Measurements from ENCODE around the gene GALNT9. TPM values are rescaled to one million over a fixed set of nuclear protein-coding genes. Genes with fewer than 3 reads are reported as not detected.

GALNT9 gene
- total RNA-seq, 1 experiment from 2014 or later, result not detected

DNA sequence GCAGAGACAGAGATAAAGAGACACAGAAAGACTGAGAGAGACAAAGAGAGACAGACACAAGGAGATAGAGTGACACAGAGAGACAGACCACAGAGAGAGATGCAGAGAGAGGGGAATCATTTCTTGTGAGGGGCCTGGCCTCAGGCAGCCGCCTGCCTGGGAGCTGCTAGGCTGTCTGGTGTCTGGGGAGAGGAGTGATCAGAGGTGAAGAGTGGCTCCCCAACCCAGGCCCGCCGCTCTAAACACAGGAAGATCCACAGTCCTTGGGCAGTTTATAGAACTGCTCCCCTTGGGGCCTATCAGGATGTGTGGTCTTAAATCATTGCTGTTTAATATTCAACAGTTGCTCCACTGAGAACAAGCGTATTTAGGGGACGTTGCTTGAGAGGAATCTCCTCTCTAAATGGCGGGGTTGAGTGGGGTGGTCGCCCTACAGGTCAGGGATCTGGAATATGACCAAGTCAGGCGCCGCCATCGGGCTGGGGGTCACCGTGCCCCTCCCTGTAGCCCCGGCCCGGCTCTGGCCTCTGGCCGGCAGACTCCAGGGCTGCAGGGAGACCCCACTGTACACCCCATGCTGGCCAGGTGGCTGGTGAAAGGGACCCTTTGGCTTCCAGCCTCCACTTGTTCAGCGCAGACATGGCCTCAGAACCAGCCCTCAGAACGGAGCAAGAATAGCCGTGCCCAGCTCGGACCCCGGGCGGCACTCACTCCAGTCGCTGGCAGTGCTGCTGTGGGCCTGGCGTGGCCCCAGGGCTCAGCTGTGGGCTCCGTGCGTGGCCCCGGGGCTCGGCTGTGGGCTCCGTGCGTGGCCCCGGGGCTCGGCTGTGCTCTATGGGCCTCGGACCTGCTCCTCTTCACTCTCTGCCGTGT lies 89.4 kb downstream of the GALNT9 start:
- Histone ChIP-seq H3K4me2 (ENCODE audit: low read depth, low read length, poor library complexity, severe bottlenecking) (no peak overlapping the region), H4K20me1 (ENCODE audit: insufficient read depth, low read depth, low read length) (no peaks in the 10 kb centered on the region), H3K36me3 (ENCODE audit: insufficient read depth, low read length) (no peaks in the 10 kb centered on the region), H2AFZ (ENCODE audit: low read length) (no peak overlapping the region), H3K27ac (ENCODE audit: low read length) (no peak overlapping the region), H3K27me3 (ENCODE audit: low read length) (no peaks in the 10 kb centered on the region), H3K4me1 (ENCODE audit: low read length) (no peaks in the 10 kb centered on the region), H3K79me2 (ENCODE audit: low read length) (no peaks in the 10 kb centered on the region), H3K9ac (ENCODE audit: low read length) (no peak overlapping the region), H3K9me3 (ENCODE audit: low read length) (peaks cover 2% of the 10 kb centered on the region; the same call in 1 of the 2 replicates), H3K9me2 (replicated peaks; ENCODE audit: insufficient read depth, low read length) (no peaks in the 10 kb centered on the region), H3K4me3 (ENCODE audit: low read length) (no peak overlapping the region)
- DNase-seq, result no peak

GRCh38 chr12:132239392-132239791 lies 90.0 kb downstream of the GALNT9 start:
- Histone ChIP-seq H3K9me2 (replicated peaks; ENCODE audit: insufficient read depth, low read length) (no peaks in the 10 kb centered on the region), H3K79me2 (ENCODE audit: low read length) (no peaks in the 10 kb centered on the region), H3K9me3 (ENCODE audit: low read length) (peaks cover 2% of the 10 kb centered on the region; the same call in 1 of the 2 replicates), H2AFZ (ENCODE audit: low read length) (no peak overlapping the region), H3K9ac (ENCODE audit: low read length) (no peak overlapping the region), H3K4me1 (ENCODE audit: low read length) (no peaks in the 10 kb centered on the region), H3K4me3 (ENCODE audit: low read length) (no peak overlapping the region), H3K36me3 (ENCODE audit: insufficient read depth, low read length) (no peaks in the 10 kb centered on the region), H4K20me1 (ENCODE audit: insufficient read depth, low read depth, low read length) (no peaks in the 10 kb centered on the region), H3K27me3 (ENCODE audit: low read length) (no peaks in the 10 kb centered on the region), H3K4me2 (ENCODE audit: low read depth, low read length, poor library complexity, severe bottlenecking) (no peak overlapping the region), H3K27ac (ENCODE audit: low read length) (no peak overlapping the region)
- DNase-seq, result no peak

GRCh38 chr12:132238884-132239283 lies 90.5 kb downstream of the GALNT9 start:
- no peaks in the 10 kb centered on the region for H3K36me3 ChIP-seq (ENCODE audit: insufficient read depth, low read length)
- no peaks in the 10 kb centered on the region for H3K9me2 ChIP-seq (replicated peaks; ENCODE audit: insufficient read depth, low read length)
- no peak for DNase-seq
- H3K9me3 ChIP-seq (ENCODE audit: low read length), result peaks cover 2% of the 10 kb centered on the region; the same call in 1 of the 2 replicates
- H3K79me2 ChIP-seq (ENCODE audit: low read length), result no peaks in the 10 kb centered on the region
- no peak overlapping the region for H3K27ac ChIP-seq (ENCODE audit: low read length)
- H3K4me2 ChIP-seq (ENCODE audit: low read depth, low read length, poor library complexity, severe bottlenecking), result no peak overlapping the region
- no peaks in the 10 kb centered on the region for H4K20me1 ChIP-seq (ENCODE audit: insufficient read depth, low read depth, low read length)
- no peaks in the 10 kb centered on the region for H3K4me1 ChIP-seq (ENCODE audit: low read length)
- no peaks in the 10 kb centered on the region for H3K27me3 ChIP-seq (ENCODE audit: low read length)
- H2AFZ ChIP-seq (ENCODE audit: low read length), result no peak overlapping the region
- H3K4me3 ChIP-seq (ENCODE audit: low read length), result no peak overlapping the region
- no peak overlapping the region for H3K9ac ChIP-seq (ENCODE audit: low read length)

GRCh38 chr12:132238488-132238854 lies 90.9 kb downstream of the GALNT9 start:
- Histone ChIP-seq H3K27me3 (ENCODE audit: low read length) (no peaks in the 10 kb centered on the region), H3K9me3 (ENCODE audit: low read length) (peaks cover 2% of the 10 kb centered on the region; the same call in 1 of the 2 replicates), H4K20me1 (ENCODE audit: insufficient read depth, low read depth, low read length) (no peaks in the 10 kb centered on the region), H3K36me3 (ENCODE audit: insufficient read depth, low read length) (no peaks in the 10 kb centered on the region), H3K9ac (ENCODE audit: low read length) (no peak overlapping the region), H2AFZ (ENCODE audit: low read length) (no peak overlapping the region), H3K79me2 (ENCODE audit: low read length) (no peaks in the 10 kb centered on the region), H3K4me1 (ENCODE audit: low read length) (no peaks in the 10 kb centered on the region), H3K4me3 (ENCODE audit: low read length) (no peak overlapping the region), H3K27ac (ENCODE audit: low read length) (no peak overlapping the region), H3K4me2 (ENCODE audit: low read depth, low read length, poor library complexity, severe bottlenecking) (no peak overlapping the region), H3K9me2 (replicated peaks; ENCODE audit: insufficient read depth, low read length) (no peaks in the 10 kb centered on the region)
- DNase-seq, result peak; percentile 63

DNA sequence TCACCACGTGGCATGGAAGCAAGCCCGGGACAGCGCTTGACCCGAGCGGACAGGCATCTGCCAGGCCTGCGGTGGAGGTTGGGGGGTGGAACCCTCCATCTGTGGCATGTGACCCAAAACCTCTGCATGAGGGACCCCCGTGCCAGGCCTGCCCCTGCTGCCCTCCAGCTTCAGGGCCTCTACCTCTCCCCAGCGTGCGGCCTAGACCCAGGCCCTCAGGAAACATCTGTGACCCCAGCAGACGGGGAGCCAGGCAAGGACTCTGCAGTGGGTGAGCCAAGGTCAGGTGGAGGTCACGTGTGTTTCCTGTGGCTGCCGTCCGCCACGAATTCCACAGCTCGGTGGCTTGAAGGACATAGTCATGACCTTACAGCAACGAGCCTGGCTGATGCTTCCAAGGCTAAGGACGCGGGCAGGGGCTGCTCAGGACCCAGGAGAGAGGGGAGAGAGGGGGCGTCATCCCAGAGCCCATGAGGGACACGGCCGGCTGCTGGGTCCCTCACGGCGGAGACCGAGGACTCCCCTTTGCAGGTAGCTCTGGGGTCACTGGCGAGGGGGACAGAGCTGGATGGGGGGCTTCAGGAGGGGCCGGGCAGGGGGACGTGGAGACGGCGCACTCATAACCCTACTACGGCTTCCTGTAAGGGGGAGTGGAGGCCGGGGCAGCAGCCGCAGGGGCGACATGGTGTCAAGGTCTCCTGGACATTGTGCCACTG lies 91.5 kb downstream of the GALNT9 start:
- no peaks in the 10 kb centered on the region for H3K36me3 ChIP-seq (ENCODE audit: insufficient read depth, low read length)
- no peaks in the 10 kb centered on the region; the same call in 1 of the 2 replicates for H3K9me3 ChIP-seq (ENCODE audit: low read length)
- H3K4me1 ChIP-seq (ENCODE audit: low read length), result no peaks in the 10 kb centered on the region
- no peak overlapping the region for H3K9ac ChIP-seq (ENCODE audit: low read length)
- H4K20me1 ChIP-seq (ENCODE audit: insufficient read depth, low read depth, low read length), result no peaks in the 10 kb centered on the region
- H3K4me2 ChIP-seq (ENCODE audit: low read depth, low read length, poor library complexity, severe bottlenecking), result no peak overlapping the region
- DNase-seq, result no peak
- no peaks in the 10 kb centered on the region for H3K79me2 ChIP-seq (ENCODE audit: low read length)
- H3K27me3 ChIP-seq (ENCODE audit: low read length), result no peaks in the 10 kb centered on the region
- H2AFZ ChIP-seq (ENCODE audit: low read length), result no peak overlapping the region
- no peaks in the 10 kb centered on the region for H3K9me2 ChIP-seq (replicated peaks; ENCODE audit: insufficient read depth, low read length)
- no peak overlapping the region for H3K27ac ChIP-seq (ENCODE audit: low read length)
- no peak overlapping the region for H3K4me3 ChIP-seq (ENCODE audit: low read length)

DNA sequence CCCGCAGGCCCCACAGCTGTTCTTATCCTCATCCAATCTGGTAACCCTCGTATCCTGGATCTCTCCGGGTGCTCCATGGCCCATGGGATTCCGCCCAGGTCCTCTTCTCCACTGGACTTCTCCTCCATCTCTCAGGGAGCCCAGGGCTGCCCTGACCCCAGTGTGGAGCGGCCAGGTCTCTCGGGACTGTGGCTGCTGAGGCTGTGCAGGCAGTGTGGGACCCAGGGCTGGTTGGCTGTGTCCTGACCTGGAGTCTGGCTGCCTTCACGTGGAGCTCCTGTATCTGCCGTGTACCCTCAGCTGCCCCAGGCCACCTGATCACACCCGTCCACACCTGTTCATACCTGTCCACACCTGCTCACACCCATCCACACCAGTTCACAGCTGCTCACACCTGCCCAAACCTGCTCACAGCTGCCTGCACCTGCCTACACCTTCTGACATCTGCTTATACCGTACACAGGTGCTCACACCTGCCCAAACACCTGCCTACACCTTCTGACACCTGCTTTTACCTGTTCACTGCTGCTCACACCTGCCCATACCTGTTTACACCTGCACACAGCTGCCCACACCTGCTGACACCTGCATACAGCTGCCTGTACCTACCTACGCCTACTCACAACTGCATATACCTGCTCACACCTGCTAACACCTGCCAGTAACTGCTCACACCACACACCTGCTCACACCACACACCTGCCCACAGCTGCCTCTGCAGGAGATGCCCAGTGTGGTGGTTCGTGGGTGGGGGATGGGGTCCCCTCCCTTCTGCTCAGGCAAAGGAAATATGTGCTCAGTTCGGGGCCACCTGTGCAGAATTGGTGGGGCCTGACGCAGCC lies 92.2 kb downstream of the GALNT9 start:
- Histone ChIP-seq H3K4me3 (ENCODE audit: low read length) (no peak overlapping the region), H4K20me1 (ENCODE audit: insufficient read depth, low read depth, low read length) (no peaks in the 10 kb centered on the region), H3K27me3 (ENCODE audit: low read length) (no peaks in the 10 kb centered on the region), H3K79me2 (ENCODE audit: low read length) (no peaks in the 10 kb centered on the region), H2AFZ (ENCODE audit: low read length) (no peak overlapping the region), H3K27ac (ENCODE audit: low read length) (no peak overlapping the region), H3K9me2 (replicated peaks; ENCODE audit: insufficient read depth, low read length) (no peaks in the 10 kb centered on the region), H3K4me1 (ENCODE audit: low read length) (no peaks in the 10 kb centered on the region), H3K36me3 (ENCODE audit: insufficient read depth, low read length) (no peaks in the 10 kb centered on the region), H3K9me3 (ENCODE audit: low read length) (no peaks in the 10 kb centered on the region), H3K9ac (ENCODE audit: low read length) (no peak overlapping the region), H3K4me2 (ENCODE audit: low read depth, low read length, poor library complexity, severe bottlenecking) (no peak overlapping the region)
- no peak for DNase-seq

GRCh38 chr12:132236129-132236929 lies 93.1 kb downstream of the GALNT9 start:
- Histone ChIP-seq H3K4me1 (ENCODE audit: low read length) (no peaks in the 10 kb centered on the region), H3K27me3 (ENCODE audit: low read length) (no peaks in the 10 kb centered on the region), H3K9me2 (replicated peaks; ENCODE audit: insufficient read depth, low read length) (no peaks in the 10 kb centered on the region), H3K27ac (ENCODE audit: low read length) (no peak overlapping the region), H3K36me3 (ENCODE audit: insufficient read depth, low read length) (no peaks in the 10 kb centered on the region), H3K4me2 (ENCODE audit: low read depth, low read length, poor library complexity, severe bottlenecking) (no peak overlapping the region), H2AFZ (ENCODE audit: low read length) (no peak overlapping the region), H4K20me1 (ENCODE audit: insufficient read depth, low read depth, low read length) (no peaks in the 10 kb centered on the region), H3K79me2 (ENCODE audit: low read length) (no peaks in the 10 kb centered on the region), H3K4me3 (ENCODE audit: low read length) (no peak overlapping the region), H3K9me3 (ENCODE audit: low read length) (no peaks in the 10 kb centered on the region), H3K9ac (ENCODE audit: low read length) (no peak overlapping the region)
- no peak for DNase-seq
